ENCODE data around the gene ZNF692.

The ZNF692 gene

GRCh38 chr1:248848602-248849001 is 10.3 kb downstream of the ZNF692 start:
- H3K4me1 ChIP-seq = no peaks in the 10 kb centered on the region
- H3K4me3 ChIP-seq (ENCODE audit: low read depth, low read length) = no peak overlapping the region
- H3K36me3 ChIP-seq = peaks cover 68% of the 10 kb centered on the region
- no peak for DNase-seq
- no peaks in the 10 kb centered on the region for H3K9me3 ChIP-seq
- no peaks in the 10 kb centered on the region for H3K27me3 ChIP-seq
- no peak for TF ChIP-seq CTCF (IDR thresholded peaks at IDR 0.05; ENCODE audit: low read depth, low read length)

GRCh38 chr1:248847956-248848561 is 10.8 kb downstream of the ZNF692 start:
- Histone ChIP-seq H3K4me3 (ENCODE audit: low read depth, low read length) (no peak overlapping the region), H3K36me3 (peaks cover 64% of the 10 kb centered on the region), H3K9me3 (no peaks in the 10 kb centered on the region), H3K4me1 (no peaks in the 10 kb centered on the region), H3K27me3 (no peaks in the 10 kb centered on the region)
- no peak for TF ChIP-seq CTCF (IDR thresholded peaks at IDR 0.05; ENCODE audit: low read depth, low read length)
- no peak for DNase-seq

- Histone ChIP-seq H3K4me3 (ENCODE audit: low read depth, low read length) (no peak overlapping the region), H3K27me3 (no peaks in the 10 kb centered on the region), H3K36me3 (peaks cover 62% of the 10 kb centered on the region), H3K9me3 (no peaks in the 10 kb centered on the region), H3K4me1 (no peaks in the 10 kb centered on the region)
- TF ChIP-seq CTCF (IDR thresholded peaks at IDR 0.05; ENCODE audit: low read depth, low read length) = no peak
- DNase-seq = no peak
These were observed 11.5 kb downstream of the ZNF692 start for GRCh38 chr1:248847181-248847955.

- Histone ChIP-seq H3K36me3 (peaks cover 40% of the 10 kb centered on the region), H3K9me3 (no peaks in the 10 kb centered on the region), H3K27me3 (no peaks in the 10 kb centered on the region), H3K4me3 (ENCODE audit: low read depth, low read length) (no peak overlapping the region), H3K4me1 (no peaks in the 10 kb centered on the region)
- no peak for TF ChIP-seq CTCF (IDR thresholded peaks at IDR 0.05; ENCODE audit: low read depth, low read length)
- no peak for DNase-seq
These were observed 14.4 kb downstream of the ZNF692 start for GRCh38 chr1:248844526-248844925.

- Histone ChIP-seq H3K9me3 (no peaks in the 10 kb centered on the region), H3K27me3 (no peaks in the 10 kb centered on the region), H3K4me3 (ENCODE audit: low read depth, low read length) (no peak overlapping the region), H3K4me1 (no peaks in the 10 kb centered on the region), H3K36me3 (peaks cover 32% of the 10 kb centered on the region)
- TF ChIP-seq CTCF (IDR thresholded peaks at IDR 0.05; ENCODE audit: low read depth, low read length) = no peak
- DNase-seq = no peak
These were observed 15.2 kb downstream of the ZNF692 start for GRCh38 chr1:248843687-248844086.

GRCh38 chr1:248842781-248843331 is 16.0 kb downstream of the ZNF692 start:
- no peaks in the 10 kb centered on the region for H3K27me3 ChIP-seq
- no peak for DNase-seq
- no peak for TF ChIP-seq CTCF (IDR thresholded peaks at IDR 0.05; ENCODE audit: low read depth, low read length)
- peaks cover 24% of the 10 kb centered on the region for H3K36me3 ChIP-seq
- H3K4me3 ChIP-seq (ENCODE audit: low read depth, low read length) = no peak overlapping the region
- no peaks in the 10 kb centered on the region for H3K4me1 ChIP-seq
- H3K9me3 ChIP-seq = no peaks in the 10 kb centered on the region

Data from BE2C (cell line).